GM18502 (cell line): ENCODE measurements around the gene FBXO24.
"Not testable (repeated sequence)": the region's sequence is repeated elsewhere in the genome, so short reads cannot be mapped to it uniquely, and the experiment has no call there.

Experiments
- ATAC-seq: cut with Tn5 transposase; IDR thresholded peaks from one replicate; pipeline ENCODE4 v1.9.1; 2021; ENCODE audit warnings: mild to moderate bottlenecking; ENCODE audit not compliant: unreplicated experiment, poor library complexity

The FBXO24 gene

DNA sequence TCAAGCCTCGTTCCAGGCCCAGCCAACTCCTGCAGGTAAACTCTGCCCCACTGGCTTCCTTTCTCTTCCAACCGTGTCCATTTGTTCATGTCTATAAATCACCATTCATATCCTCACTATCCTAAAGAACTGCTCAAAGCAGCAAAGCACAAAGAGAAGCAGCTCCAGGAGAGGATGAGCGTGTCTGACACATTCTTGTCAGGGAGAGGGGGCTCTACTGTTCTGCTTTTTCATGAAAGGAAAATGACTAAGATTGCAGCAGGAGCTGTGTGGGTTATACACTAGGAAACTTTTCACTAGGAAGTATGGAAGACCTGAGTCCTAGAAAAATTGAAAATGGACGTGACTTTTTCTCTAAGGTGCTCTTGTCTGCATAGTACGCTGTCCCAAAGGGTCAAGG, 30.4 kb upstream of the FBXO24 start:
- ATAC-seq: no peak

DNA sequence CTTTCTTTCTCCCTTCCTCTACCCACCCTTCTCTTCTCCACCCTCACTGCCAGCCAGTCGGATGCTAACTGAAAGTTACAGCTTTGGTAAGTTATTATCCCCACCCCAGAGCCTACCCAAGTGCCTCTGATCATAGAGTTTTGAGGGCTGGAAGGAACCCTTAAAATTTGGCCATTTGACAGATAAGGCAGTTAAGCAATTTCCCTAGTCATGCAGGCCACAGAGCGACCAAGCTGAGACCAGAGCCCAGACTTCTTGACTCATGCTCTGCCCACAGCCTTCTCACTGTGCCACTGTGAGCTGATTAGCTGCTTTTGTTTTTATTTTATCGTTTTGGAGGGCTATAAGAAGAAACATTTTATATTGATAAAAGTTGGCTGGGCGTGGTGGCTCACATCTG, 29.6 kb upstream of the FBXO24 start:
- ATAC-seq: no peak

DNA sequence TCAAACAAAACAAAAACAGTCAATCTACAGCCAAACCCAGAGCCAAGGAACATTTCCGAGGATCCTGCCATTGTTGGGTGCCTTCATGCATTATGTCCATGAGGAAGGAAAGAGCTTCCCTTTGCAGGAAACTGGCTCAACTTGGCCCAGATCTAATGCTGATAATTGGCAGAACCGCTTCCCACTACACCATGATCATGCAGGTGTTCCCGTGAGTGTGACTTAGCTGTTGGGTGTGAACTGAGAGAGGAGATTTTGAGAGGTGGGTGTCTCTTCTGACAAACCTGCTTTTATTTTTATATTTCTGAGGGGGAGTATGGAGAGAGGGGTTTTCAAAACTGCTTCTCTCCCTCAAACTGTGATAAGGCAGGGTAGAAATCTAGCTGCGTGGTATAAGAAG, 27.0 kb upstream of the FBXO24 start:
- no peak for ATAC-seq

DNA sequence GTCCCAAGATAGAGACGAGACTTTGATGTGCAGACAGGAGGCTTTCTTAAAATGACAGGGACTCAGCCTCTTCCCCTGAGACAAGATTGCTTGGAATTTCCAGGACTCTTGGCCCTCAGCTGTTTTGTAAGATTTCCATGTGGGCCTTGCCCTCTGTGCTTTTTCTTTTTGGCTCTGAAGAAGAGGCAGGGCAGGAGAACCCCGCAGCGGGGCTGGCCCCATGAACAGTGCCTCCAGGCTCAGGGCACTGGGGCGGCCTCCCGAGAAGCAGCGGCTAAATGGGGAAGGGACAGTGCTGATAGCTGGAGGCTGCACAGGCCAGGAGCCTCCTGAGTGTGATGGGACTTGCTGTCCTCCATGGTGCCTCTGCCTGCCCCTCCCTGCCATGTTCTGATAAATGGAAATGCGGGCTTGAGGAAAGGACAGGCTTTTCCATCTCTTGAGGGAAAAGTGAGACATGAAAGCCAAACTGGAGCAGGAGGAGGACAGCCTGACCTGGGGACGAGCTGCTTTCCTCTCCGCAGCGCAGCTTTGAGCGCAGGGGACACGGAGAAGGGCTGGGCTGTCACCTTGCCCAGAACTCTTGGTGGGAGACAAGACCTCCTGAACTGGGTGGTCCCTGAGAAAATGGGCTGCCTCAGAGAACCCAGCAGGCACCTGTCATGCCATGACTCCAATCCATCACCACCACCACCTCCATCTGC, 24.5 kb upstream of the FBXO24 start:
- ATAC-seq: no peak

DNA sequence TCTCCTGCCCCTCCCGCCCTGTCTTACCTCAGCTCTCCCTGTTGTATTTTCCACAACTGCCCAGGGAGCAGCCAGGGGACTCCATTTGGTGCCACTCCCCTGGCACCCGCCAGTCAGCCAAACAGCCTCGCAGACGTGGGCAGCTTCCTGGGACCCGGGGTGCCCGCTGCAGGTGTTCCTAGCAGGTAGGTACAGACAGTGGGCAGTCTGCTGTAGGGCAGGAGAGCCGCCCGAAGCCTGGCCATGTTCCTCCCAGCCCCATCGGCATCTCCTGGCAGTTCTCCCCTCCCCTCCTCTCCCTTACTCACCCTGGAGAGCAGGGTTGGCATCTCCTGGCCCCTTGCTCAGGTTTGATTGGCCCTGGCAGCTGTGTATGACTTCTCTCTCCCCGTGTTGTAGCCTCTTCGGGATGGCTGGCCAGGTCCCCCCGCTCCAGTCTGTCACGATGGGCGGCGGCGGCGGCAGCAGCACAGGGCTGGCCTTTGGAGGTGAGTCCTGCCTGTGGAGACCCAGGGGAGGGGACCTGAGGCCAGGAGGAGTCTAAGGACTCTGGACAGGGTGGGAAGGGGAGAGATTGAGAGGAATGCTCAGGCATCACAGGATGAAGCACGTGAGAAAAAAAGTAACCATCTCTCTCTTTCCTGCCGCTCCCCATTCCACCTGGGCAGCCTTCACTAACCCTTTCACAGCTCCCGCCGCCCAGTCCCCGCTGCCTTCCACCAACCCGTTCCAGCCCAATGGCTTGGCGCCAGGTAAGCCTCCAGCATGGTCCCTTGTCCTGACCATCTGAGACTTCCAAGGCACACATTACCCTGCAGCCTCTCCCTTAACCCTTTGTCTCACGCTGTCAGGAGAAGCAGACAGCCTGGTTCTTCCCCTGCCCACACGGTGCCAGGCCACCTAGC, 23.7 kb upstream of the FBXO24 start:
- no peak for ATAC-seq

DNA sequence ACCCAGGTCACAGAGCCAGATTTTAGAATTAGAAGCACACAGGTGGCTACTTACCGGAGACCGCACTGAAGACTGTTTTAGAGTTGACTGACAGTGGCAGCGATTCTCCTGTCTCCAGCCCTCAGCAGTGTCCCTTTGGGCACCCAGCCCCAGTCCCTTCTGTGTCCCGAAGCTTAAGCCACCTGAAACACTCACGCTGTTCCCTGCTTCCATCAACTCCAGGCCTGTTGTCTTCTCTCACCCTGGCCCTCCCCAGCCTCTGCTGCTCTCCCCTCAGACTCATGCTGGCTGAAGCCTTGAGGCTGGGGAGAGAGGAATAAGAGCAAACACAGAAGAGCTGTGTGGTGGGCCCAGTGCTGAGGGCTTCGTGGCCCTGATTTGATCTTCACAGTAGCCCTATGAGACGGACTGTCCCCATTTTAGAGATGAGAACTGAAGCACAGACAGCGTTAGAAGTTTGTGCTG, 23.0 kb upstream of the FBXO24 start:
- ATAC-seq: no peak

DNA sequence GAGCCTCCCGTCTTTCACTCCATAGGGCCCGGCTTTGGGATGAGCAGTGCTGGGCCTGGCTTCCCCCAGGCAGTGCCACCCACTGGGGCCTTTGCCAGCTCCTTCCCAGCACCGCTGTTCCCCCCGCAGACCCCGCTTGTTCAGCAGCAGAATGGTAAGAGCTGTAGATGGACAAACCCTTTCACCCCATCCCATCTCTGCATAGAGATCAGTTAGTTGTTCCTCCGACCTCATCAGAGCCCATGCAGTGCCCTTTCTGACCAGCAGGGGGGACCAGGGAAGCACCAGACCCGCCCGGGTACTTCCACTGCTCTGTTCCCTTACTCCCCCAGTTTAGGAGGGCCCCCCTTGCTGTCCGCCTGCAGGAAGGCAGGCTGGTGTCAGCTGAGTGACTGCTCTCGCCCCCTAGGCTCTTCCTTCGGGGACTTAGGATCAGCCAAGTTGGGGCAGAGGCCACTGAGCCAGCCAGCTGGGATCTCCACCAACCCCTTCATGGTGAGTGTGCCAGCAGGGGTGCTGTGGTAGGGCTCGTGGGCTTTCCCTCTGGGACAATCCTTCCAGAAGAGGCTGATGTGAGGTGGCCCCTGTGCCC, 22.2 kb upstream of the FBXO24 start:
- peak; percentile 44 for ATAC-seq

DNA sequence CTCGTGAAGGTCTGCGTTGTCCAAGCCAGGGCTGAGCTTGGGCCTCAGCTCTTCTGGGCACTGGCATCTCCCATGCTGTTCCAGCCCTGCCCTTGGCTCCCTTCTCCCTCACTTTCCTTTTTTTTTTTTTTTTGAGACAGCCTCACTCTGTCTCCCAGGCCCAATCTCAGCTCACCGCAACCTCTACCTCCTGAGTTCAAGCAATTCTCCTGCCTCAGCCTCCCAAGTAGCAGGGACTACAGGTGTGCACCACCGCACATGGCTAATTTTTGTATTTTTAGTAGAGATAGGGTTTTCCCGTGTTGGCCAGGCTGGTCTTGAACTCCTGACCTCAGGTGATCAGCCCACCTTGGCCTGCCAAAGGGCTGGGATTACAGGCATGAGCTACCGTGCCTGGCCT, 21.7 kb upstream of the FBXO24 start:
- not testable (repeated sequence) for ATAC-seq

DNA sequence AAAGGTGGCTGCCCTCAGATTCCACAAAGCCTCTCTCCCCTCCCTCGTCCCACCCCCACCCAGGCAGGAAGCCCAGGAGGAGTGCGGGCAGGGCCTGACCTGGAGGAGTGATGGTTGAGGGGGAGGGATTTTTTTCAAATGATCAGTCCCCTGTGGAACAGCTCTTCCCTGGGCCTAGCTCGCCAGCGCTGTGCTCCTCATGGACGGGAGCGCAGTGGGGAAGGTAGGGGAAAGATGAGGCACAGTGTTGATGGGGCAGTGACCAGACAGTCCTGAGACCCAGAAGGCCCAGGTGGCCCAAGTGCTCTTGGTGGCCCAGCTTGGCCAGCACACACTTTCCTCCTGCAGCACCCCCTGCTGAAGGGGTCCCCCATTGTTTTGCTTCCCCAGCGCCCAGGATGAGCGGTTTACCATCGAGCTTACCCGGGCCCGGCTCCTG, 21.0 kb upstream of the FBXO24 start:
- ATAC-seq: no peak

DNA sequence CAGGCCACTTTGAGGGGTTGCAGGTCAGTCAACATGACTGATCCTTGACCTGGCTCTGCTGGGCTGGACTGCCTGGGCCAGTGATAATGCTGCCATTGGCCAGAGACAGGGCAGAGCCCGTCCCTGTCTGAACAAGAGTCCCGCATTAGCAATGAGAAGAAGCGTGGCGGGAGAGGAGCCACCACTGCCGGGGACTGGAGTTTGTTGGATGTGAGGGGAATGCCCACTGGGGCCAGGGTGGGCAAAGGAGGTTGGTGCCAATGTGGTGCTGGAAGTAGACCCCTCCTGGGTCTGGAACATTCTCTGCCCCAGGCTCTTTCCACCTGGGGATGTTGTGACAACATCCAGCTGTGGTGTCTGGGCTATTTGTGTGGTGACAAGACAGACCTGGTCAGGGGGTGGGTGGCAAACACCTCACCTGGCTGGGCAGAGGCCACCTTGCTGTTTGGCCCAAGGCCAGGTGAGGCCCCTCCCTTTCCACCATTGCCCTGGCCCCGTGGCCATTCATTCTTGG, 20.1 kb upstream of the FBXO24 start:
- ATAC-seq: no peak

DNA sequence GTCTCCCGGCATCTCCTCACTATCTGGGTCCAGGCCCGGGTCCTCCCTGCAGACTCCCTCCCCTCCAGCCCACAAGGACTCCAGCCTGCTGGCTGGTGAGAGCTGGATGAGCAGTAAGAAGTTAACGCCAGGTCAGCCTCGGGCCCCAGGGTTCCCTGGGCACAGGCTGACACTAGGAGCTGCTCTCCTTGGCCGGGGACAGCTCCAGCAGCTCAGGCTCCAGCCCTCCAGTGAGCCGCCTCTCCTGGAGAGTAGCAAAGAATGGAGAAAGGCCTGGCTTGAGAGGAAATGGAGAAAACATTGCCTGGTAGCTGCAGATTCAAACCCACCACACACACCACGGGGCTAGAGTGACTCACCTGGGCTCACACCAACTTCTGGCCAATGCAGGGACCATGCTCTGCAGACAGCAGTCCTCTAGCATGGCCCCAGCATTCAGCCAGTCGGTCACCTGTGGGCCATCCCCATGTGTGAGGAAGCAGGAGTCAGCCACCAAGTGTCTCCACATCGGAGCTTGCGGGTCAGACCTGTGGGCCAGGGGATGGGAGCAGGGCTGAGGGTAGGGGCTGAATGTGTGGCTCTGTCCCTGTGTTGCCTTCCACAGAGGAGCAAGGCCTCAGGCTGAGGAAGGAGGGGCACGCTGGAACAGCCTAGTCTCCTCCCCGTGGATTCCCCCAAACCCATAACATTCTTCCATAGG, 18.9 kb upstream of the FBXO24 start:
- ATAC-seq: no peak

DNA sequence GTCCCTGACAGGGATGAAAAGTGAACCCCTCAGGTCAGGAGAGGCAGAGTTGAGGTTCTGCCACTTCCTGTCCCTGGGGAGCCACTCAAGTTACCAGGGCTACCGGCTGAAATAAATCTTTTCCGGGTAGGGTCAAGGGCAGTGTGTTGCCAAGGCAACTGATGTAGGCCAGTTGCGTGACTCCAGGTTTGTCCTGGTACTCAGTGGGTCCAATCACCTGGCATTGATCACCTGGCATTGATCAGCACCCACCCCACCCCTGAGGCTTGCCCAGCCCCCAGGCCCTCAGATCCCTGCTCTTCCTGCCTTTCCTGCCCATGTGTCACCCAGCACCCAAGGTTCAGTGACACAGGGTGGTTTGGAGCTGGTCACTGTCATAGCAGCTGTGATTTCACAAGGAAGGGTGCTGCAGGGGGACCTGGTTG, 18.4 kb upstream of the FBXO24 start:
- no peak for ATAC-seq

DNA sequence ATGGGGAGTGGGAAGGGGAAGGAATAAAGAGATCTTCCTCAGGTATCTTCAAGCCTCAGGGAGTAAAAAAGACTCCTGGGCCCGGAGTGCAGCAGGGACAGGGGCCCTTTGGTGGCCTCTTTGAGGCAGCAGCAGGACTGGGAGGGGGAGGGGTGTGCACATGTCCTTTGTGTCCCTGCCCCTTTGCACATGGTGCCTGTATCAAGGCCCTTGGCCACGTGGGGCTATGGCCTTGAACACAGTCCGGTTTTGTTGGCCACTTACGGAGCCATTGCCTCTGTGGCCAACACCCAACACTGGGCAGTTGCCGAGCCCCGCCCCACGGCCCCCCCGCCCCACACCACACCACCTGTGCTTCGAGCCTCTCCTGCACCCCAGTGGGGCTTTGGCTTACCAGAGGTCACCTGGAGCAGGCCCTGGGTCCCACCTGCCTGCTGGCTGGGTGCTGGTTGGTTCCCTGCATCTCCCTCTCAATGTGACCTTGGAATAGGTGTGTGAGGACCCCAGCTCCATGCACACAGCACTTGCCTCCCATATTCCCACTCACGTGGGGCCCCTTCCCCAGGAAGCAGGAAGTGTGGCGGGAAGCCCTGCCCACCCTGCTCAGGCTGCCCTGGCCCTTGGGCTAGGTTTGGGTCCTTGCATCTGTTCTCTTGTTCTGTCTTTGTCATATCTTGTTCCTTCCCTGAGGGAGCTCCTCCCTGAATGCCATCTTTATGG, 17.8 kb upstream of the FBXO24 start:
- ATAC-seq: no peak

DNA sequence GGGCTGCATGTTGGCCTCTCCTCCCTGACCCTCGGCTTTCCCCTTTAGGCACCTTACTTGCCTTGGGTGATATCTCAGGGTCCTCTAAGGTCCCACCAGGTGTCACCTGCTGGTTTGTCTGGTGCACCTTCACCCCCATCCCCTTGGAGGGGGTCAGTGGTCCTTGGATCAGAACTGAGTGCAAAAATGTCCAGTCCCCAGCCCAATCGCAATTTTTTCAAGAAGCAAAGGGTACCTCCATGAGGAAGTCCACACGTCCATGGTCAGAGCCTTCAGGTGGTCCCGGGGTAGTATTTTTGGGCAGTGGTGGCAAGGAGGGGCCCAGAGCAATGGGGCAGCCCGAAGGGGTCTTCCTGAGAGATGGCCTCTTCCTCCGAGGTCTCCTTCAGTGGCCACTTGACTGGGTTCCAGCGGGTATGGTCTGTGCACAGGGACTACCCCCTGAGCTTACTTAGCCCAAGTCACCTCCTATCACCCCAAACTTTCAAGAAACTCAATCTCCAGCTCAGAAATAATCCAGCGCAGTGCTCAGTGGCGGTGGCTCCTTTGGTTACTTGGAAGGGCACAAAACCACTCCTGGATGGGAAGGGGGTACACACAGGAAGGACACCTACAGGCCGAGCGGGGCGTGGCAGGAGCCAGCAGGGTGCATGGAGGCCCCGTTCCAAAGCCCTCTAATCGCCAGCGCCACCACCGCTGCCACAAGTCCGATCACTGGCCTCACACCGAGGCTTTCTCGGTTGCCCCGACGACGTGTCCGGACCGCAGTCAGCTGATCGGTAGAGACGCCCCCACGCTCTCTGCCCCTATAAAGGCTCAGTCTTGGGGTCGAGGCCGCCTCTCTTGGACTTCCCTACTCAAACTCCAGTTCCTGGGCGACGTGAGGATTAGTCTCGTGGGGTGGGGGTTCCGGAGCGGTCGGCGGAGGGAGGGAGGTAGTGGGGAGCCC, 17.0 kb upstream of the FBXO24 start:
- no peak for ATAC-seq

DNA sequence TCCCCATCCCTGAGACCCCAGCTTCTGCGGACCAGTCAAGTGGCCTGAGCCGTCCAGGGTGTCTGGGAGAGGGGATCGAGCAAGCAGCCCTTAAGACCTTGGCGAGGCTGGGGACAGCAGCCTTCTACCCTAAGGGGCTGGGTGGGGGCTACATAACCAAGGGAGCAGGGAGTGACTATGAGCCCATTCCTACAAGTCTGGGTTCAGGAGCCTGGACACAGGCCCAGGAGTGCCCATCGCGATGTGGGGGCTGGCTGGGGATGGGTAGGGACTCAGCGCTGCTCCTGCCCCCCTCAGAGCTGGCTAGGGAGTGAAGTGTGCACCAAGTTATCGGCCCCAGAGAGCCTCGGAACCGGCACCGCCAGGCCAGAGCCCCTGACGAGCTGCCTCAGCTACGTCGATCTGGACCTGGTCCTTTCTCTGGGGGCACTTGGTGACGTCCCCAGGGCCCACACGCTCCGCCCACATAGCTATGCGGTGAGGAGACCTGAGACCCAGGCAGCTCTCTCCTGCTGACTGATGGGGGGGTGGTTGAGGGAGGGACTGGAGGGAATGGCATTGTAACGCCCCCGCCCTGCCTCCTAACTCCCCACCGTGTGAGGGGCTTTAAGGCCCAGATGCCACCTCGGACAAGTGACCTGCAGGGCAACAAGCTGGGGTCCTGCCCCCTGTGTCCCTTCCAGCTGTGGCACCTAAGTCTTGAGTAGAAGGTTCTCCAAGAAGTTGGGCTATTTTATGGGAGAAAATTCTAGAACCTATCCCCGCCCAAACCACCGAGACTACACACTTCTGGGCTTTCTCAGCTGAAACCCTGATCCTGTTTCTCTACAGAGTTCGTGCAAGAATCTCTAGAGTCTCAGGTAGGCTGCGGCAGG, 14.9 kb upstream of the FBXO24 start:
- ATAC-seq: no peak

DNA sequence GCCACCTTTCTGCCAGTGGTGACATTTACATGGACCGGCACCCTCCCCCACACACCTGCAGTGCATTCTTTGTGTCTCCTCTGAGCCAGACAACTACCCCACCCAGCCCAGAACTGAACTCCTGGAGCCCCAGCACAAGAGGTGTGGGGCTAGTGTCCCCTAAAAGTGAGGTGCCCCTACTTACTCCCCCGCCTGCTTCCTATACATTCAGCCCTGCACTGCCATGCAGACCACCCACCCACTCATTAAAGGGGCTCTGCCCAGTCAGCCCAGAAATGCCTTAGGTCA, 14.4 kb upstream of the FBXO24 start:
- no peak for ATAC-seq

DNA sequence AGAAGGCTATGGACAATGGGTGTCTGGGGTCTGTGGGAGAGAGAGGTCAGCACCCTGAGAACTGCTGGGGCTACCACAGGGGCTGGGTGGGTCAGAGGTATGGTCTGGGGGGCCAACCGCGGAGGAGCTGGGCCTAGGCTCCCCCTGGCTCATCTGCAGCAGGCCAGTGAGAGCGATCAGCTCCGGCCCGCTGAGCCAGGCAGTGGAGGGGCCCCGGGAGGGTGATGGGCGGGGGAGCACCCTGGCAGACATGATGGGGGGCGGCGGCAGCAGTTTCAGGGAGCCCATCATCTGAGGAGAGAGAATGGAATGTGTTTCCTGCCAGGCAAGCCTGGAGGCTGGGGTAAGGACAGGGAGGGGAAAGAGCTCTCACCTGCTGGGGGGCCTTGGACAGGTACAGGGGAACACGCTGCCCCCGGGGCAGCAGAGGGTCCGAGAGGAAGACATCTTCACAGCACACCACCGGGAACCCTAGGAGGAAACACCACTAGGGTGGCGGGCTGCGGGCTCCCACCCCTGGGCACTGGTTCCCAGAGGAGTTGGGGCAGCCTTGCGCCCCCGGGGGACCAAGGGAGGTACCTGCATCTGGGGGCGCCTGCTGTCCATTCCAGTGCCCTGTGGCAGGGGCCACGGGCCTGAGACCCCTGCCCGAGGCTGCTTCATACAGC, 13.7 kb upstream of the FBXO24 start:
- ATAC-seq: no peak
